Measurements from ENCODE around the gene CD164. TPM values are rescaled to one million over a fixed set of nuclear protein-coding genes. Genes with fewer than 3 reads are reported as not detected.

Gene CD164
- polyA plus RNA-seq, 1 of the 3 experiments (the other 2 are of a cell fraction): 83.4 TPM

GRCh38 chr6:109381061-109381746, 1.1 kb downstream of the CD164 start:
- TF ChIP-seq CTCF (IDR thresholded peaks at IDR 0.05) (no peak), NFIC (IDR thresholded peaks at IDR 0.05; ENCODE audit: borderline replicate concordance) (no peak), RAD21 (IDR thresholded peaks at IDR 0.05; ENCODE audit: low read length) (no peak), ELF1 (IDR thresholded peaks at IDR 0.05) (0 out of 2 replicates have a peak, but pooled peaks have one; percentile 15), FOXM1 (IDR thresholded peaks at IDR 0.05; ENCODE audit: low read depth) (no peak)
- TF ChIP-seq, protein P1, sequence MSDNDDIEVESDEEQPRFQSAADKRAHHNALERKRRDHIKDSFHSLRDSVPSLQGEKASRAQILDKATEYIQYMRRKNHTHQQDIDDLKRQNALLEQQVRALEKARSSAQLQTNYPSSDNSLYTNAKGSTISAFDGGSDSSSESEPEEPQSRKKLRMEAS (IDR thresholded peaks at IDR 0.05; ENCODE audit: low read depth): no peak
- TF ChIP-seq, protein P2, sequence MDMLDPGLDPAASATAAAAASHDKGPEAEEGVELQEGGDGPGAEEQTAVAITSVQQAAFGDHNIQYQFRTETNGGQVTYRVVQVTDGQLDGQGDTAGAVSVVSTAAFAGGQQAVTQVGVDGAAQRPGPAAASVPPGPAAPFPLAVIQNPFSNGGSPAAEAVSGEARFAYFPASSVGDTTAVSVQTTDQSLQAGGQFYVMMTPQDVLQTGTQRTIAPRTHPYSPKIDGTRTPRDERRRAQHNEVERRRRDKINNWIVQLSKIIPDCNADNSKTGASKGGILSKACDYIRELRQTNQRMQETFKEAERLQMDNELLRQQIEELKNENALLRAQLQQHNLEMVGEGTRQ (IDR thresholded peaks at IDR 0.05; ENCODE audit: borderline replicate concordance, low read depth, low read length): no peak
- 1% methylated on average over 25 of the region's 25 CpGs for WGBS (ENCODE audit: low lambda C conversion rate)
- H3K4me3 ChIP-seq (ENCODE audit: low read depth in 2 of 2, low read length in 1 of 2): peak overlapping the region; percentile 86 to 95
- no peaks in the 10 kb centered on the region for H3K27me3 ChIP-seq (ENCODE audit: insufficient read depth)
- H3K27ac ChIP-seq (ENCODE audit: low read depth in 2 of 2, low read length in 1 of 2): peak overlapping the region; percentile 96 to 100
- ChIA-PET POLR2A (no interaction called here), CTCF (interaction anchor here (0.6 to 6.0 kb wide), 3 partner anchors 60 to 263 kb away, joined by 3 to 132 read pairs (median 4); partner anchors contain the start of genes PPIL6 and SMPD2)
- peaks cover 3% of the 10 kb centered on the region for H3F3A ChIP-seq (replicated peaks; ENCODE audit: insufficient read depth)
- peak overlapping the region; percentile 87 for H3K4me2 ChIP-seq
- H2AFZ ChIP-seq (ENCODE audit: low read depth): no peak overlapping the region
- H3K9me3 ChIP-seq: no peaks in the 10 kb centered on the region
- H3K36me3 ChIP-seq (replicated peaks in 1 of 2; ENCODE audit: control insufficient read depth in 1 of 2, insufficient read depth in 2 of 2, low read length in 1 of 2): peaks cover 20 to 26% of the 10 kb centered on the region in 2 experiments
- no peaks in the 10 kb centered on the region for H3K9me2 ChIP-seq
- peaks cover 10 to 15% of the 10 kb centered on the region in 2 experiments; a peak in 2 of 4 replicates for H3K4me1 ChIP-seq (ENCODE audit: control insufficient read depth in 1 of 2, insufficient read depth in 2 of 2, low read depth in 1 of 2, low read length in 1 of 2)
- DNase-seq: peak; percentile 18
- H3K9ac ChIP-seq: peak overlapping the region; percentile 95
- peaks cover 55% of the 10 kb centered on the region for H3K79me2 ChIP-seq (ENCODE audit: insufficient read depth)
- H4K20me1 ChIP-seq (ENCODE audit: insufficient read depth): peaks cover 52% of the 10 kb centered on the region

- Histone ChIP-seq H3K9me2 (no peaks in the 10 kb centered on the region), H3K27me3 (ENCODE audit: insufficient read depth) (no peaks in the 10 kb centered on the region), H3K36me3 (replicated peaks in 1 of 2; ENCODE audit: control insufficient read depth in 1 of 2, insufficient read depth in 2 of 2, low read length in 1 of 2) (peaks cover 29 to 41% of the 10 kb centered on the region in 2 experiments), H3K27ac (ENCODE audit: low read depth in 2 of 2, low read length in 1 of 2) (peak overlapping the region in 1 of 2 experiments; percentile 96; a peak in 1 of 4 replicates), H3K9me3 (no peaks in the 10 kb centered on the region), H3F3A (replicated peaks; ENCODE audit: insufficient read depth) (peaks cover 8% of the 10 kb centered on the region), H3K4me1 (ENCODE audit: control insufficient read depth in 1 of 2, insufficient read depth in 2 of 2, low read depth in 1 of 2, low read length in 1 of 2) (peaks cover 10 to 15% of the 10 kb centered on the region in 2 experiments; a peak in 2 of 4 replicates), H3K9ac (peak overlapping the region; percentile 95; the same call in 1 of the 2 replicates), H3K4me3 (ENCODE audit: low read depth in 2 of 2, low read length in 1 of 2) (peak overlapping the region; percentile 86 to 95; a peak in 3 of 4 replicates), H4K20me1 (ENCODE audit: insufficient read depth) (peaks cover 53% of the 10 kb centered on the region), H3K4me2 (peak overlapping the region; percentile 87), H3K79me2 (ENCODE audit: insufficient read depth) (peaks cover 67% of the 10 kb centered on the region), H2AFZ (ENCODE audit: low read depth) (no peak overlapping the region)
- CTCF ChIA-PET: interaction anchor here (1.0 to 1.7 kb wide), 3 partner anchors 9 to 192 kb away, joined by 4 to 13 read pairs (median 4); no protein-coding TSS in a partner anchor
- 25% methylated on average over 2 of the region's 2 CpGs for WGBS (ENCODE audit: low lambda C conversion rate)
- TF ChIP-seq ELF1 (IDR thresholded peaks at IDR 0.05): no peak
- no peak for TF ChIP-seq TCF12 (IDR thresholded peaks at IDR 0.05)
- TF ChIP-seq FOSL2 (IDR thresholded peaks at IDR 0.05; ENCODE audit: borderline replicate concordance, low read depth): peak; percentile 22; the same call in 1 of the 2 replicates
- DNase-seq: no peak
- POLR2A ChIA-PET: no interaction called here
Measured at GRCh38 chr6:109379711-109380110, 2.6 kb downstream of the CD164 start.
